Activated T-cell treated with anti-CD3 and anti-CD28 coated beads for 48 hours (primary cell): ENCODE data around the gene OGG1.
A peak's percentile ranks its signal among the peaks of the same experiment; 100 is the strongest.
"Not testable (repeated sequence)": the region's sequence is repeated elsewhere in the genome, so short reads cannot be mapped to it uniquely, and the experiment has no call there.

Experiments used
- DNase-seq: peaks from one replicate; pipeline ENCODE4 v3.0.0-alpha.2; 2020; ENCODE audit warnings: low read depth

OGG1 gene

GRCh38 chr3:9765865-9766264 lies 16.1 kb downstream of the OGG1 start:
- no peak for DNase-seq

GRCh38 chr3:9767418-9767817 lies 17.7 kb downstream of the OGG1 start:
- DNase-seq, result no peak

- no peak for DNase-seq
Measured at GRCh38 chr3:9768141-9768775, 18.5 kb downstream of the OGG1 start.

GRCh38 chr3:9769012-9769411 lies 19.3 kb downstream of the OGG1 start:
- no peak for DNase-seq

GRCh38 chr3:9769426-9770275 lies 19.9 kb downstream of the OGG1 start, which contains the start of gene CAMK1:
CAMK1 (minus strand) TSS chr3:9769947; CDS start chr3:9767749, 2,198 bp downstream.
- DNase-seq, result peak; percentile 71

GRCh38 chr3:9770276-9770812 lies 20.6 kb downstream of the OGG1 start:
- DNase-seq, result no peak

GRCh38 chr3:9771007-9771406 lies 21.3 kb downstream of the OGG1 start:
- not testable (repeated sequence) for DNase-seq

- DNase-seq, result no peak
Measured at GRCh38 chr3:9776896-9777693, 27.3 kb downstream of the OGG1 start.

- DNase-seq, result no peak
Measured at GRCh38 chr3:9777694-9778021, 27.9 kb downstream of the OGG1 start.

- DNase-seq, result peak; percentile 59
Measured at GRCh38 chr3:9778143-9779074, 28.7 kb downstream of the OGG1 start.

GRCh38 chr3:9779075-9779593 lies 29.4 kb downstream of the OGG1 start:
- DNase-seq, result no peak

- DNase-seq, result peak; percentile 39
Measured at GRCh38 chr3:9779721-9780457, 30.1 kb downstream of the OGG1 start.

GRCh38 chr3:9780458-9780812 lies 30.7 kb downstream of the OGG1 start:
- DNase-seq, result no peak

- DNase-seq, result no peak
Measured at GRCh38 chr3:9780910-9781309, 31.2 kb downstream of the OGG1 start.

- DNase-seq, result no peak
Measured at GRCh38 chr3:9781551-9781950, 31.8 kb downstream of the OGG1 start.

- no peak for DNase-seq
Measured at GRCh38 chr3:9781978-9782603, 32.3 kb downstream of the OGG1 start.

GRCh38 chr3:9782770-9783169 lies 33.0 kb downstream of the OGG1 start:
- DNase-seq, result no peak

- DNase-seq, result no peak
Measured at GRCh38 chr3:9783954-9784353, 34.2 kb downstream of the OGG1 start.

GRCh38 chr3:9784965-9785364 lies 35.2 kb downstream of the OGG1 start:
- DNase-seq, result no peak

- no peak for DNase-seq
Measured at GRCh38 chr3:9785602-9786001, 35.9 kb downstream of the OGG1 start.
